K562 (cell line): ENCODE measurements around the gene SUGP1. TPM values are rescaled to one million over a fixed set of nuclear protein-coding genes. Genes with fewer than 3 reads are reported as not detected.
A peak's percentile ranks its signal among the peaks of the same experiment; 100 is the strongest.

ENCODE experiments used
- ATAC-seq: fragments of 200-7000 bp; cut with Tn5 transposase; 3 replicates; pipeline ENCODE4 v1.9.1; 2020; ENCODE audit warnings: moderate library complexity
- BruUV-seq: library from RNA; stranded (reverse); fragments of 400-500 nt; replicated peaks from 2 replicates; lab custom pipeline; 2021; lab: Mats Ljungman, UMichigan
- CTCF ChIA-PET: fragments of 300-600 bp; formaldehyde crosslinking; extraction: SDS; loops from one replicate; lab custom pipeline; 2021; ENCODE audit warnings: low intra/inter-chr PET ratio; lab: Yijun Ruan, JAX
- POLR2A ChIA-PET: fragments of 300-600, 350-650 bp; sonication (Branson Sonifier 250); formaldehyde crosslinking; extraction: SDS; loops from one replicate; lab custom pipeline; 2021; ENCODE audit warnings: antibody characterized with exemption, inconsistent platforms; lab: Yijun Ruan, JAX
- DNase-seq, 4 experiments: peaks; one replicate each; pipeline versions ENCODE4 v3.0.0 to v3.0.0-alpha.2; 2011 to 2018; ENCODE audit warnings: low spot score in 3 of 4, mixed read lengths in 3 of 4; ENCODE audit errors: extremely low read depth in 1 of 4
- FAIRE-seq: peaks from 2 replicates; lab custom pipeline; 2011; peaks lifted over from hg19 to GRCh38; lab: Jason Lieb, UNC
- H2AFZ ChIP-seq: 2 replicates; pipeline ENCODE4 v1.6.0; 2011; ENCODE audit warnings: low read depth, low read length, control low read depth, inconsistent platforms
- H3K27ac ChIP-seq: fragments of 200-600 bp; 3 replicates; pipeline ENCODE4 v1.8.0; 2011; ENCODE audit warnings: low read depth, mild to moderate bottlenecking, control low read depth, inconsistent platforms, low read length, moderate library complexity, mixed read lengths; ENCODE audit errors: extremely low read depth
- H3K27me3 ChIP-seq, 2 experiments: fragments of 300-600 bp in 1 of 2; 2 replicates in 1 of 2; 3 replicates in 1 of 2; pipeline versions ENCODE4 v1.6.0 to v1.8.0; 2011; ENCODE audit warnings: inconsistent platforms in 2 of 2, low read length in 2 of 2, mild to moderate bottlenecking in 1 of 2, mixed read lengths in 1 of 2, moderate library complexity in 1 of 2; ENCODE audit not compliant: control insufficient read depth in 2 of 2, insufficient read depth in 2 of 2
- H3K36me3 ChIP-seq: fragments of 300-600 bp; 3 replicates; pipeline ENCODE4 v1.8.0; 2011; ENCODE audit warnings: mild to moderate bottlenecking, low read length, inconsistent platforms; ENCODE audit not compliant: control insufficient read depth, insufficient read depth
- H3K4me1 ChIP-seq, 2 experiments: fragments of 200-600 bp in 1 of 2; replicated peaks in 1 of 2; 2 replicates in 1 of 2; 3 replicates in 1 of 2; pipeline versions ENCODE4 v1.5.1 to v1.8.0; 2011; ENCODE audit warnings: inconsistent platforms in 2 of 2, low read length in 2 of 2, mild to moderate bottlenecking in 1 of 2, mixed read lengths in 1 of 2, moderate library complexity in 1 of 2; ENCODE audit not compliant: control insufficient read depth in 2 of 2, insufficient read depth in 2 of 2
- H3K4me2 ChIP-seq: 2 replicates; pipeline ENCODE4 v1.6.1; 2011; ENCODE audit warnings: low read length, control low read depth, inconsistent platforms, mixed read lengths; ENCODE audit not compliant: insufficient read depth
- H3K4me3 ChIP-seq: fragments of 200-600 bp; sonication (generic), shearing (Covaris generic); 2 replicates; pipeline ENCODE4 v1.5.1; 2016; ENCODE audit warnings: control low read depth, inconsistent platforms
- H3K79me2 ChIP-seq: fragments of 200-600 bp; 3 replicates; pipeline ENCODE4 v1.8.0; 2011; ENCODE audit warnings: low read length, inconsistent platforms; ENCODE audit not compliant: control insufficient read depth, insufficient read depth
- H3K9ac ChIP-seq, 2 experiments: 2 replicates each; pipeline versions ENCODE4 v1.6.0 to v1.6.1; 2011; ENCODE audit warnings: low read depth in 2 of 2, low read length in 2 of 2, control low read depth in 1 of 2, inconsistent platforms in 1 of 2, mild to moderate bottlenecking in 1 of 2, mixed read lengths in 1 of 2; ENCODE audit not compliant: insufficient read depth in 1 of 2
- H3K9me1 ChIP-seq: one replicate; pipeline ENCODE4 v1.6.0; 2011; ENCODE audit warnings: inconsistent platforms, mild to moderate bottlenecking, low read length, moderate library complexity; ENCODE audit not compliant: control insufficient read depth, insufficient read depth
- H3K9me3 ChIP-seq: replicated peaks from 2 replicates; pipeline ENCODE4 v1.5.1; 2011; ENCODE audit warnings: low read depth, low read length, inconsistent platforms; ENCODE audit not compliant: control insufficient read depth, insufficient read depth
- H4K20me1 ChIP-seq: replicated peaks from 2 replicates; pipeline ENCODE4 v1.6.1; 2011; ENCODE audit warnings: low read length, inconsistent platforms, mixed read lengths; ENCODE audit not compliant: control insufficient read depth, insufficient read depth
- L3MBTL2 ChIP-seq: fragments of 450-650 bp; IDR thresholded peaks from 2 replicates; pipeline ENCODE4 v1.6.1; 2016; ENCODE audit warnings: mild to moderate bottlenecking, moderate library complexity
- RAD51 ChIP-seq: fragments of 450-650 bp; IDR thresholded peaks from 2 replicates; pipeline ENCODE4 v1.7.1; 2016; ENCODE audit warnings: low read depth, mild to moderate bottlenecking, borderline replicate concordance
- ZBTB8A ChIP-seq: fragments of 450-650 bp; IDR thresholded peaks from 2 replicates; pipeline ENCODE4 v1.6.1; 2018; ENCODE audit warnings: mild to moderate bottlenecking, moderate library complexity; ENCODE audit not compliant: partially characterized antibody
- WGBS: fragments of 100-300 bp; shearing (Covaris generic); methylation state at CpG from one replicate; pipeline ENCODE4 v1.1.6; 2016; ENCODE audit warnings: low coverage, mixed read lengths; ENCODE audit not compliant: insufficient coverage; ENCODE audit errors: missing lambda C conversion rate; 5-methylcytosine and 5-hydroxymethylcytosine counted together
- in situ Hi-C: fragments of 300-500 bp; cut with MboI; formaldehyde crosslinking; loops from 4 replicates; pipeline ENCODE4 v1.15.0; 2018; ENCODE audit warnings: inconsistent platforms, mixed read lengths
- intact Hi-C: fragments of 100-400 bp; cut with micrococcal nuclease; formaldehyde crosslinking; loops from 2 replicates; pipeline ENCODE4 v1.14.2; 2022
- polyA plus RNA-seq, 8 experiments: library from polyadenylated mRNA; depleted of rRNA in 4 of 8; stranded (reverse) in 5 of 8; unstranded in 3 of 8; fragments of >200 nt; fragmentation: Nextera tagmentation in 2 of 8; fragmentation: Illumina TruSeq in 1 of 8; extraction: Ambion mirVana in 2 of 8; extraction: Trizol in 1 of 8; gene quantifications; 2 replicates each; pipeline versions ENCODE4 v1.2.1 to v1.2.3, GENCODE V29; 2011 to 2014; ENCODE audit warnings: inconsistent platforms in 1 of 8, missing spikeins in 1 of 8
- total RNA-seq, 7 experiments: library from RNA; depleted of rRNA in 6 of 7; stranded (reverse); fragments of >200 nt in 6 of 7; fragmentation: Illumina TruSeq in 2 of 7; extraction: Trizol in 2 of 7; gene quantifications; 2 replicates each; pipeline versions ENCODE4 v1.2.1 to v1.2.3, GENCODE V29; 2011 to 2021; ENCODE audit warnings: low replicate concordance in 1 of 7
- TF ChIP-seq, protein P1 (sequence below): sonication (generic); formaldehyde crosslinking; IDR thresholded peaks from 2 replicates; pipeline ENCODE4 v1.5.0; 2020; ENCODE audit warnings: missing genetic modification reagents
- TF ChIP-seq, protein P2 (sequence below): sonication (generic); formaldehyde crosslinking; IDR thresholded peaks from 2 replicates; pipeline ENCODE4 v1.9.0; 2022; ENCODE audit warnings: mild to moderate bottlenecking, missing genetic modification reagents

SUGP1 gene
- total and polyA plus RNA-seq, 9 of the 15 experiments (the other 6 are each of a cell fraction or from before 2014, with no cell fraction given): 1.0 to 53.3 (median 32.4) TPM

DNA sequence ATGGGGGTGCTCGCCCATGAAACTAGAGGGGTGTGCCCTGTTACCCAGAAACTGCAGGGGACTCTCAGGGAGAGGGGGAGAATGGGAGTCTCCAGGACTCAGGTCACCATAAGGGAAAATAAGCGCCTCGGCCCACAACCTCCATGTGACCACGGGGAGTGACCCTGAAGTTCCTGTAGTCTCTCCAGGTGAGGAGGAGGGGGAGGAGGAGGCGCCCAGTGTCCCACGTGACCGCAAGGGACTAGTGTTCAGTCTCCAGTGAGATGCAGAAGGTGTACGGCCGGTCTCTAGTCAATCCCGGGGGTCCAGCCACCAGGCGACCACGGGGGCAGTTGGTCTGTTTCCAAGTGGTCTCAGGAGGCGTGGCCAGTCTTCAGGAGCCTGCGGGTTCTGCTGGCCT, 63.2 kb downstream of the SUGP1 start:
- intact Hi-C loops: no loop called here
- POLR2A ChIA-PET: interaction anchor here (1.1 kb wide), 1 partner anchor 9 kb away, joined by 3 read pairs; no protein-coding TSS in a partner anchor
- 0 out of 2 replicates have a peak, but pooled peaks cover 7% of the 10 kb centered on the region for H4K20me1 ChIP-seq
- no peaks in the 10 kb centered on the region for H3K79me2 ChIP-seq
- 8% methylated on average over 10 of the region's 14 CpGs for WGBS
- peaks cover 0 to 32% of the 10 kb centered on the region in 2 experiments; a peak in 3 of 5 replicates for H3K4me1 ChIP-seq
- no TSS peak for BruUV-seq
- no peak for FAIRE-seq
- H3K9me1 ChIP-seq: no peaks in the 10 kb centered on the region
- no peak for TF ChIP-seq ZBTB8A
- TF ChIP-seq L3MBTL2: peak; percentile 40; the same call in 1 of the 2 replicates
- TF ChIP-seq, protein P1, sequence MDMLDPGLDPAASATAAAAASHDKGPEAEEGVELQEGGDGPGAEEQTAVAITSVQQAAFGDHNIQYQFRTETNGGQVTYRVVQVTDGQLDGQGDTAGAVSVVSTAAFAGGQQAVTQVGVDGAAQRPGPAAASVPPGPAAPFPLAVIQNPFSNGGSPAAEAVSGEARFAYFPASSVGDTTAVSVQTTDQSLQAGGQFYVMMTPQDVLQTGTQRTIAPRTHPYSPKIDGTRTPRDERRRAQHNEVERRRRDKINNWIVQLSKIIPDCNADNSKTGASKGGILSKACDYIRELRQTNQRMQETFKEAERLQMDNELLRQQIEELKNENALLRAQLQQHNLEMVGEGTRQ: peak; percentile 66
- TF ChIP-seq, protein P2, sequence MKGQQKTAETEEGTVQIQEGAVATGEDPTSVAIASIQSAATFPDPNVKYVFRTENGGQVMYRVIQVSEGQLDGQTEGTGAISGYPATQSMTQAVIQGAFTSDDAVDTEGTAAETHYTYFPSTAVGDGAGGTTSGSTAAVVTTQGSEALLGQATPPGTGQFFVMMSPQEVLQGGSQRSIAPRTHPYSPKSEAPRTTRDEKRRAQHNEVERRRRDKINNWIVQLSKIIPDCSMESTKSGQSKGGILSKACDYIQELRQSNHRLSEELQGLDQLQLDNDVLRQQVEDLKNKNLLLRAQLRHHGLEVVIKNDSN (CRISPR knock-in tag): peak; percentile 74
- TF ChIP-seq RAD51: peak; percentile 49
- TF ChIP-seq, all 486 proteins: peak for 4
- ATAC-seq (peak; percentile 45), DNase-seq (peak in 1 of 4 experiments; percentile 24)
- no peaks in the 10 kb centered on the region for H3K36me3 ChIP-seq
- H3K9me3 ChIP-seq: peaks cover 1% of the 10 kb centered on the region; the same call in 1 of the 2 replicates
- no peak overlapping the region for H3K4me3 ChIP-seq
- H2AFZ ChIP-seq: no peak overlapping the region
- no peak overlapping the region for H3K4me2 ChIP-seq
- no peak overlapping the region for H3K9ac ChIP-seq
- in situ Hi-C loops: no loop called here
- CTCF ChIA-PET: no interaction called here
- H3K27me3 ChIP-seq: peaks cover 17 to 37% of the 10 kb centered on the region in 2 experiments; a peak in 4 of 5 replicates
- no peak overlapping the region for H3K27ac ChIP-seq
